Stomach (tissue), 4 donors: ENCODE results near the gene MTF2.

Experiments used
- CTCF ChIP-seq, 7 experiments: fragments of 450-650 bp in 4 of 7; fragments of 200-600 bp in 3 of 7; sonication (generic) in 3 of 7; IDR thresholded peaks; one replicate each; pipeline ENCODE4 v1.5.1; 2016 to 2019; ENCODE audit warnings: antibody characterized with exemption in 7 of 7, control low read depth in 2 of 7, mild to moderate bottlenecking in 1 of 7
- EP300 ChIP-seq: sonication (generic); formaldehyde crosslinking; IDR thresholded peaks from one replicate; pipeline ENCODE4 v1.6.1; 2017; ENCODE audit warnings: antibody characterized with exemption
- POLR2A ChIP-seq, 4 donors: fragments of 450-650 bp; IDR thresholded peaks; one replicate each; pipeline ENCODE4 v1.6.1; 2016; ENCODE audit warnings: antibody characterized with exemption in 4 of 4, control low read depth in 2 of 4, mild to moderate bottlenecking in 1 of 4, moderate library complexity in 1 of 4
- POLR2AphosphoS5 ChIP-seq, 3 donors: sonication (generic); formaldehyde crosslinking; IDR thresholded peaks; one replicate each; pipeline ENCODE4 v1.6.1; 2016; ENCODE audit warnings: antibody characterized with exemption in 3 of 3

GRCh38 chr1:93150729-93151128 lies 71.6 kb downstream of the MTF2 start:
- TF ChIP-seq CTCF (IDR thresholded peaks at IDR 0.05): no peak
- no peak for TF ChIP-seq POLR2A (IDR thresholded peaks at IDR 0.05)
- TF ChIP-seq POLR2AphosphoS5 (IDR thresholded peaks at IDR 0.05): no peak
- TF ChIP-seq EP300: no peak
